Ascending aorta (tissue), 2 donors: ENCODE data around the gene RBMS3. TPM values are rescaled to one million over a fixed set of nuclear protein-coding genes. Genes with fewer than 3 reads are reported as not detected.

ENCODE experiments used
- DNase-seq, 2 donors: peaks; one replicate each; pipeline ENCODE4 v3.0.0-alpha.2; 2019; ENCODE audit warnings: low spot score in 2 of 2
- H3K27ac ChIP-seq, 2 donors: fragments of 200-600 bp; sonication (generic); one replicate each; pipeline ENCODE4 v1.5.1; 2016 to 2017; ENCODE audit warnings: mild to moderate bottlenecking in 1 of 2
- H3K27me3 ChIP-seq: fragments of 200-600 bp; sonication (generic); one replicate; pipeline ENCODE4 v1.5.1; 2017
- H3K36me3 ChIP-seq, 2 donors: fragments of 200-600 bp; sonication (generic); one replicate each; pipeline ENCODE4 v1.5.1; 2016
- H3K4me1 ChIP-seq, 2 donors: fragments of 200-600 bp; sonication (generic); one replicate each; pipeline ENCODE4 v1.5.1; 2016 to 2017; ENCODE audit warnings: mild to moderate bottlenecking in 1 of 2
- H3K4me3 ChIP-seq, 2 donors: fragments of 200-600 bp; sonication (generic); one replicate each; pipeline ENCODE4 v1.5.1; 2016 to 2017; ENCODE audit warnings: mild to moderate bottlenecking in 1 of 2
- H3K9me3 ChIP-seq, 2 donors: fragments of 200-600 bp; sonication (generic); one replicate each; pipeline ENCODE4 v1.5.1; 2016
- intact Hi-C: fragments of 100-400 bp; cut with DNase I; formaldehyde crosslinking; loops from one replicate; pipeline ENCODE4 v1.15.1; 2023
- total RNA-seq: library from RNA; depleted of rRNA; stranded (reverse); fragments of >200 nt; gene quantifications from one replicate; pipeline ENCODE4 v1.1.0, GENCODE V29; 2016
- TF ChIP-seq, protein P1 (sequence below), 3 experiments: fragments of 200-600 bp in 2 of 3; fragments of 450-650 bp in 1 of 3; sonication (generic) in 2 of 3; IDR thresholded peaks; one replicate each; pipeline ENCODE4 v1.5.1; 2016 to 2019; ENCODE audit warnings: antibody characterized with exemption in 3 of 3, mild to moderate bottlenecking in 1 of 3, moderate library complexity in 1 of 3

RBMS3 gene
- total RNA-seq, 1 donor from 2014 or later, result 65.8 TPM

DNA sequence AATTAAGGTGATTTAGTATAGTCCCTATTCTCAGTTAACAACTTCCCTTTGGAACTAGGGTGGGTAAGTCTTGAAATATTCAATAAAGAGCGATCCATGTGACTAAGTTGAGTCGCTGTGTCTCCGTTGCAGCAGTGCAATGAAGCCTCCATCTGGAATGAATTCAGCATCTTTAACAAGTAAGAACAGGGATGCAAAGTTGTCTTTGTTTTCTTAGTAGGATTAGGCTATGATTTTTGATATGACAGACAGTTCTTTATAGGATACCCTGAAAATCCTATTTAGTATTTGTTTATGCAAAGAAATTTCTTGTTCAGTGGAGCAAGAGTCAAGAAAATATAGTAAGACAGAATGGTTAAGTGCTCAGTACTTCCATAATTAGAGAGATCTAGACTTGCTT lies 52.7 kb downstream of the RBMS3 start:
- Histone ChIP-seq H3K36me3 (no peaks in the 10 kb centered on the region), H3K27me3 (no peaks in the 10 kb centered on the region), H3K4me1 (peaks cover 0 to 60% of the 10 kb centered on the region in 2 donors), H3K9me3 (no peaks in the 10 kb centered on the region), H3K4me3 (no peak overlapping the region), H3K27ac (no peak overlapping the region)
- TF ChIP-seq, protein P1, sequence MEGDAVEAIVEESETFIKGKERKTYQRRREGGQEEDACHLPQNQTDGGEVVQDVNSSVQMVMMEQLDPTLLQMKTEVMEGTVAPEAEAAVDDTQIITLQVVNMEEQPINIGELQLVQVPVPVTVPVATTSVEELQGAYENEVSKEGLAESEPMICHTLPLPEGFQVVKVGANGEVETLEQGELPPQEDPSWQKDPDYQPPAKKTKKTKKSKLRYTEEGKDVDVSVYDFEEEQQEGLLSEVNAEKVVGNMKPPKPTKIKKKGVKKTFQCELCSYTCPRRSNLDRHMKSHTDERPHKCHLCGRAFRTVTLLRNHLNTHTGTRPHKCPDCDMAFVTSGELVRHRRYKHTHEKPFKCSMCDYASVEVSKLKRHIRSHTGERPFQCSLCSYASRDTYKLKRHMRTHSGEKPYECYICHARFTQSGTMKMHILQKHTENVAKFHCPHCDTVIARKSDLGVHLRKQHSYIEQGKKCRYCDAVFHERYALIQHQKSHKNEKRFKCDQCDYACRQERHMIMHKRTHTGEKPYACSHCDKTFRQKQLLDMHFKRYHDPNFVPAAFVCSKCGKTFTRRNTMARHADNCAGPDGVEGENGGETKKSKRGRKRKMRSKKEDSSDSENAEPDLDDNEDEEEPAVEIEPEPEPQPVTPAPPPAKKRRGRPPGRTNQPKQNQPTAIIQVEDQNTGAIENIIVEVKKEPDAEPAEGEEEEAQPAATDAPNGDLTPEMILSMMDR (IDR thresholded peaks at IDR 0.05), result no peak
- intact Hi-C loops, result no loop called here
- DNase-seq, result no peak

DNA sequence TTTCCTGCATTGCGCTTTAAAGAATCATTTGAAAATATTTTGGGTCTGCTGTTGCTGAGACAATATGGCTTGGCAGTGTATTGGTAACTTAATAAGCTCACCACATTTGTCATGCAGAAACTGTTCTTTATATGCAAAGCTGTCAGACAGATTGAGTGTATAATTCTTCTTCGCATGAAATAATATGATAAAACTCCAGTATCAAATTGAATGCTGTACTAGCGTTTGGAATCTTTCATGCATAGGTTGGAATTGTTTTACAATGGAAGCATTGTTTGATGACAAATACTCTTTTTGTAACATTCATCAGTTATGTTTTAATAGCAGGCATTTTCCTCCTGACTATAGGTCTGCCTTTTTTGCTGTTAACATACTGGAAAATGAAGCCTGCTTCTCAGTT lies 53.8 kb downstream of the RBMS3 start:
- Histone ChIP-seq H3K27me3 (no peaks in the 10 kb centered on the region), H3K4me3 (peak overlapping the region; percentile 32 to 35), H3K9me3 (no peaks in the 10 kb centered on the region), H3K27ac (peak overlapping the region; percentile 65 to 88), H3K36me3 (no peaks in the 10 kb centered on the region), H3K4me1 (peaks cover 0 to 67% of the 10 kb centered on the region in 2 donors)
- TF ChIP-seq, protein P1 (IDR thresholded peaks at IDR 0.05), result no peak
- no peak for DNase-seq
- intact Hi-C loops, result loop anchor here (2.0 to 5.0 kb wide), 3 partner anchors 53 to 193 kb away; partner anchors contain the start of gene RBMS3

DNA sequence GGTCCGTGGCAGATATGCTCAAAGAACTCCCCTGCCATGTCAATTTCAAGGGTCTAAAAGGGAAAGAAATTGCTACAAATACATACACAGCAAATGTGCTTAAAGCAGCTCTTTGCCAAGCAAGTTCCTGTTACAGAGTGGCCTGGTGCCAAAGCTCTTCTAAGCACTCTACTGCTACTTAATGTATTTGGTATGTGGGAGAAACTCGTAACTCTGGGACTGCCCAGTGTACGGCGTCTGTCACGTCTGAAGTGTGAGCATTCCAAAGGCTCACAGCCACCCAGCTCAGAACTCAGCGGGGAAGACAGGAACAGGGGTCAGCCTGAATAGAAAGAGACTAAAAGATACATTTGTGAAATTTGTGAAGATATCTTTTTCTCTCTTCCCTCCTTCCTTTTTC lies 54.6 kb downstream of the RBMS3 start:
- H3K36me3 ChIP-seq, result no peaks in the 10 kb centered on the region
- peak; percentile 22 to 95 for DNase-seq
- H3K4me3 ChIP-seq, result peak overlapping the region; percentile 32 to 35
- TF ChIP-seq, protein P1 (IDR thresholded peaks at IDR 0.05), result no peak
- H3K27ac ChIP-seq, result peak overlapping the region; percentile 65 to 88
- intact Hi-C loops, result loop anchor here (2.0 to 5.0 kb wide), 3 partner anchors 52 to 192 kb away; partner anchors contain the start of gene RBMS3
- H3K27me3 ChIP-seq, result no peaks in the 10 kb centered on the region
- peaks cover 0 to 69% of the 10 kb centered on the region in 2 donors for H3K4me1 ChIP-seq
- no peaks in the 10 kb centered on the region for H3K9me3 ChIP-seq

DNA sequence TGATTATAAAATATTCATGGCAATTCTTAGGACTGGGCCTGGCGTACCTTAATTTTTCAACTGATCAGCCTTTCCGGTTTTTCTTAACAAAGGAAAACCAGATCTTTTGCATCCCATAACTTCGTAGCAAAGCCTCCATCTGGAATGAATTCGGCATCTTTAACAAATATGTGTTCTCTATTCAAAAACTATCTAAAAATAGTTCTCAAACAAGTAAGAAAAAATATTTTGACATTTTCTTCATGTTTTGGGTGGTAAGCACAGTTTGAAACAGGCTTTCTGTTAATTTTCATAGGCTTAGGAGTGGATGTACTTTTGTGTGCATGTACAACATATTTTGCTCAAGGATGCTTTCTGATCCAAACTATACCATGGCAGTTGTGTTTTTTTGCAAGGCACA lies 55.1 kb downstream of the RBMS3 start:
- H3K27me3 ChIP-seq, result no peaks in the 10 kb centered on the region
- H3K27ac ChIP-seq, result peak overlapping the region; percentile 65 to 88
- peaks cover 0 to 65% of the 10 kb centered on the region in 2 donors for H3K4me1 ChIP-seq
- TF ChIP-seq, protein P1 (IDR thresholded peaks at IDR 0.05), result no peak
- no peak for DNase-seq
- H3K36me3 ChIP-seq, result no peaks in the 10 kb centered on the region
- H3K4me3 ChIP-seq, result peak overlapping the region; percentile 32 to 35
- intact Hi-C loops, result loop anchor here (2.0 to 5.0 kb wide), 4 partner anchors 51 to 427 kb away; partner anchors contain the start of gene RBMS3
- H3K9me3 ChIP-seq, result no peaks in the 10 kb centered on the region

DNA sequence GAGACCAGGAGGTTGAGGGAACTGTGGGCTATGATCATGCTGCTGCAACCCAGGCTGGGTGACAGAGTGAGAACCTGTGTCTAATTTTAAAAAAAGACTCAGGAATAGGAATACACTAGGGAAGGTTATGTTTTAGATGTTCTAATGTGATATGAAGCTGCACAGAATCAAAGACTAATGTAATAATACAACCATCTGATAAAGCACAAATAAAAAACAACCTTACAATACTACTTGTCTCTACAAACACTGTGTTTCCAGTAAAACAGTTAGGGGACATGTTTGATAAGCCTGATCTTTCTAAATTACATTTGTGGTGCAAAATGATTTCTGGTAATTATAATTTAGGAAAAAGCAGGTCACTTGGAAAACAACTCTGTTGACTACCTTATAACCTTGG lies 56.7 kb downstream of the RBMS3 start:
- TF ChIP-seq, protein P1 (IDR thresholded peaks at IDR 0.05), result no peak
- DNase-seq, result no peak
- Histone ChIP-seq H3K9me3 (no peaks in the 10 kb centered on the region), H3K4me3 (no peak overlapping the region), H3K27ac (peak overlapping the region; percentile 65 to 88), H3K27me3 (no peaks in the 10 kb centered on the region), H3K4me1 (peaks cover 0 to 53% of the 10 kb centered on the region in 2 donors), H3K36me3 (no peaks in the 10 kb centered on the region)
- intact Hi-C loops, result loop anchor here (2.0 to 5.0 kb wide), 3 partner anchors 50 to 425 kb away; no protein-coding TSS in a partner anchor
